SIG-M5 (cell line): ENCODE results near the gene HIF1A.
"Not testable (repeated sequence)": the region's sequence is repeated elsewhere in the genome, so short reads cannot be mapped to it uniquely, and the experiment has no call there.

Source experiments
- DNase-seq: peaks from one replicate; lab custom pipeline; 2025; lab: John Stamatoyannopoulos, UW

The HIF1A gene

DNA sequence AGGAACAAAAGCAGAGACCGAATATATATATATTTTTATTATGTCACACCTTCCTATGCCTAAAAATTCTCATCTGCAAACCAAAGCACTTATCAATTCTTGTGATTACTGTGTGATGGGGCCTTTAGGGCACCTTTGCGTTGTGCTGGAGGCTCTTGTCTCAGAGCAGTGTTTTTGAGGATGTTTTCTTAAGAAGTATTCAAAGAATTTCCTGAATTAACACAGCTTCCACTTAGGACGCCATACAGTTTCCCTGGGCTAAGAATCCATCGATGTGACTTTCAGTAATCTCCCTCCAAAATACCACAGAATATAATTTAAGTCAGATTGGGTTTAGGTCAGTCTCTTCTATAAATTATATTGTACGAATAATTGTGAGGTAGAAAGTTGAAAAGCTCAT, 22.0 kb upstream of the HIF1A start:
- DNase-seq = no peak

GRCh38 chr14:61675291-61675690, 20.0 kb upstream of the HIF1A start:
- no peak for DNase-seq

DNA sequence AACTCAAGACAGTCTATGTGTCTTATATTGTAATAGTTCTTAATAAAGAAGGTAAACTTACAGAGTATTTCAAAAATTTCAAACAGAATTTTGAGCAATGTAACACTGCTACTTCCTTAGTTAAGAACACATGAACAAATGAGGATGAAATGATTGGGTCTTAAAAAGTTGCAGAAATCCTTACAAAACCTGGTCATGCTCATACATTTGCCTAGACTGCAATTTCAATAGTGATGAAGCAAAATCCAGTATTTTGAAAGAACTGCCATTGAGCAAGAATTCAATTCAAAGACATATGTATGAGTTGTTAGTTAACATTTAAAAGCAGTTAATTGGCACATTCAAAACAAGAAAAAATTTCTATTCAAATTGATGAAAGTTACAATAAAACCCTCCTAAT, 17.8 kb upstream of the HIF1A start:
- DNase-seq = no peak

GRCh38 chr14:61678975-61679374, 16.3 kb upstream of the HIF1A start:
- DNase-seq = no peak

DNA sequence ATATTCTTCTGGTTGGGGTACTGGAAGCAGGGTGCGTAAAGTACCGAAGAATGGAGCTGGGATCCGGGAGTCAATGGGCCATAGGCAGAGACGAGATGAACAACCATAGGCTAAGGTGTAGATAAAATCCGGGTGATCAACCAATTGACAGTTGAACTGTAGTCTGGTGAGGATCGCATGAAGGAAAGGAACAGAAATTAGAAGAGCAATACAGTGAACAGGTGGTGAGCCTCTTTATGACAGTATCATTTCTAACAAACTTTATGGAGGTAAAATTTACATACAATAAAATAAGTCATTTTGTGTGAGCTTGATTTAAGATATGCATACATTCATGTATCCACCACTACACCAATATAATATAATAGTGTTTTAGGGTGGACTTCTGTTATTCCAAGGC, 13.9 kb upstream of the HIF1A start:
- no peak for DNase-seq

- DNase-seq = no peak
Observed at GRCh38 chr14:61683108-61683507, 12.2 kb upstream of the HIF1A start.

- DNase-seq = no peak
Observed at GRCh38 chr14:61690039-61690438, 5.3 kb upstream of the HIF1A start.

DNA sequence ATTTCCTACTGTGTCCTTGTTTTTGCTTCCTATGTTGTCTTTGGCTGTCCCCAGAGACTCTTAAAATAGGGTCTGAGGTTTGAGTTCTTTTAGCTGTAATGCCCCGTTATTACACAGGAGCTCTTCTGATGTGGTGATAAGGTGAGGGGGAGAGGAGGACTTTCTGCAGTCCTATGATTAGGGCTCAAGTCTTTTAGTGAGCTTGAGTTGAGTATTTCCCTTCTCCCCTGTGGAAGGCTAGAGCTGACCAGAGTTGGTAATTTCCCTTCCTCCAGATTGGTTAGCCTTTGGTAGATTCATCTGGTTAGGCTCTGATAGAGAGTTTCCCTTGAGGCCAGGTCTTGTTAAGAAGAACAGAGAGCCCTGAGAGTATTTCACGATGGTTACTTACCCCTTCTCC, 4.3 kb upstream of the HIF1A start:
- DNase-seq = no peak

DNA sequence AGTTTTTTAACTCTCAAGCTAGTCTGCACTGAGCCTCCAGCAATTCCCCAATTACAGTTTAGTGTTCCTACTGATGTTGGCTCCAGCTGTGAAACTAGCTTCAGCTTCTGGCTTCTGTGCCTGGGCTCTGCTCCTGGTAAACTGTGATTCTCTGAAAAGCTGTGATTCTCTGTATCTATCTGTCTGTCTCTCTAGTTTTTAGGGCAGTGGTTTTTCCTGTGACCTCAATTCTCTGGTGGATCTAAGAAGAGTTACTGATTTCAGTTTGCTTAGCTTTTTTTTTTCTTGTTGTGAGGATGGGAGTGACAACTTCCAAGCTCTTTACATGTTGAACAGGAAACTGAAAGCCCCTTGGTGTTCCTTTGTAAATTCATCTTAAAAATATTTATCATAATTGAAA, 3.8 kb upstream of the HIF1A start:
- DNase-seq = no peak

DNA sequence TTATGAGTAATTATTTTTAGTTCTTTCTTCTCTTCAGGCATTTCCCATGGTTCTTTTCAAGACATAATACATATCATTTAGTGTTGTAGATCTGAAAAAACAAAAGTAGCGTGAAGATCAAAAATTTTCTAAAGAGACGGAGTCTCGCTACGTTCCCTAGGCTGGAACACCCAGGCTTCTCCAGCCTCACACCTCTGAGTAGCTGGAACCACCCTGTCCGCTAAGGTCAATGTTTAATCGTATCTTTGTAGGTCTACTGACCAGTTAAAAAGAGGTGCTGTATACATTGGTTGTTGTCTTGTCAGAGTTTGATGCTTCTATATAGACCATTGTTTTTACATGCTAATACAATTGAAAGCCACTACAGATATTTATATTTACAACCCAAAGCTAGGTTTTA, 1.3 kb upstream of the HIF1A start:
- DNase-seq = no peak

- DNase-seq = no peak
Observed at GRCh38 chr14:61695695-61696527, 598 bp downstream of the HIF1A start.

GRCh38 chr14:61696753-61697318, 1.5 kb downstream of the HIF1A start:
- no peak for DNase-seq

DNA sequence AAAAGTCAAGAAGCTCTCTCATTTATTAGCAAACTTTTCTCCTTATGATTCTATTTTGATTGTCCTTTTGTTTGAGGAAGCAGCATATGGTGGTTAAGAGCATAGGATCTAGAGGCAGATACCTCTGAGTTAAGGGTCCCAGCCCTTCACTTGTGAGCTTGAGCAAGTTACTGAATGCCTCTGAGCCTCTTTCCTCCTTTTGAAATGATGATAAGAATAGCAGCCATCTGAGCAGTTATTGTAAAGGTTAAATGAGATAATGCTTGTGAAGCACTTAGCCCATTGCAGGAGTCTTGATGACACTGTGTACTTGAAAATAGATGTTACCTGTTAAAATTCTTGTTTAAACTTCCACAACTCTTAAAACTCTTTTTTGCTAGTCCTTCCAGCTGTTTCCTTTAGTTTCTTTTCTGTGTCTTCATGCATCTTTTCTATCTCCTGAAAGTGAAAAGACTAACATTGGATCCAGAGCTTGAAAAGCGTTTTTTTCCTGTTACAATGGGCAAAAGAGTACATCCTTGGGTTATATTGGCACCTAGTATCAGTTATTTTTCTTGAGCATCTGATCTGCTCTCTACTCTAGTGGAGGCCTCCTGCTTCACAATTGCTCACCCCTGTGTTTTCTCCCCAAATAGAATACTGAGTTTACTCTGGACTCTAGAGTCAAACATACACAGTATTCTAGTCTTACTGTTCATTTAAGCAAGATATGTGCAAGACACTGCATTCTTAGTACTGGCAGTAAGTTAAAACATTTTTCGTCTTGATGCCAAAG, 3.1 kb downstream of the HIF1A start:
- no peak for DNase-seq

- no peak for DNase-seq
Observed at GRCh38 chr14:61699027-61699426, 3.7 kb downstream of the HIF1A start.

- no peak for DNase-seq
Observed at GRCh38 chr14:61700104-61700886, 5.0 kb downstream of the HIF1A start.

- DNase-seq = no peak
Observed at GRCh38 chr14:61701946-61702345, 6.6 kb downstream of the HIF1A start.

DNA sequence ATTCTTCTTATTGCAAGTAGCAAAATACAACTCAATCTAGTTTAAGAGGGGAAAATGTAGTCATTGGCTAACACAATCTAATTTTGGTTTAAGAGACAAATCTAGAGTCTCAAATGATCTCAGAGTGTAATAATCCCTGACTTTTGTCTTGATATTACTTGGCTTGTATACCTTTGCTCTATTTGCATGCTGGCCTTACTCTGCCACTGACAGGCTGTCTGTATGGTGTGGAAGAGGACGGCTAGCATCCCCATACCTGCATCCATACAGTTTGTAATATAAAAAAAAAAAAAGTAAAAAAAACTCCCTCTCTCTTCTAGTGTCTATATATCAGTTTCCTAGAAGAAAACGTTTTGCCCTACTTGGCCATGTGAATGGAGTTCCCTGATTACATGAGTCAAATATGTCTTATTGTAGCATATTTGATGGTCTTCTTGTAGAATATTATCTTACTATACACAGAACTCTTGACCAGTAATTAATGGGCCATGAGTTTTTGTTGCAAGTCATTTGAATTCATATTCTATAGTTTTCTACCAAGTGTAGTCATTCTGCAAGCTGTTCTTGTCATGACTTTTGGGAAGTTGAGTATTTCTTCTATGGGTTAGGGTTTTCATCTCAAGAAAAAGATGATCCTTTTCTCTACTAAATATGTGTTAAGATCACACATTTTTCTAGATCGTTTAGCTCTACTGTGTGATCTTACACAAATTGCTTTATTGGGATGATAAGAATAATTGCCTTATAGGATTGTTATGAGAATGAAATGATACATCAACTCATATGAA, 8.2 kb downstream of the HIF1A start:
- DNase-seq = no peak

DNA sequence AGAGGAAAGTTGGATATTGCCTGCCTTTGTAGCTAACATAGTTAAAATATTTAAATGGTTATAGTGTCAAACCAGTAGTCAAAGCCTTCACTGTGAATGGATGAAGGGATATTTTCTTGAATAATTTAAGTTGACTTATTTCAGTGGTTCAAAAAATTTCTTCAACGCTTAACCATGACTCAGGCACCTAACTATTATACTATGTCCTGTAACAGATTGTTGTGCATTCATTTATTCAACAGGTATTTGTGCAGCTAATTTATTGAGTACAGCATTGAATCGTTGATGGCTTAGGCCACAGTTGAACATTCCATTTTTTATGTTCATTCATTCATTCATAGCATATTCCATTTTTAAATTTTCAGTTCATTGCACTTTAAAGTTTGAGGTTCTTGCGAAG, 9.2 kb downstream of the HIF1A start:
- DNase-seq = no peak

DNA sequence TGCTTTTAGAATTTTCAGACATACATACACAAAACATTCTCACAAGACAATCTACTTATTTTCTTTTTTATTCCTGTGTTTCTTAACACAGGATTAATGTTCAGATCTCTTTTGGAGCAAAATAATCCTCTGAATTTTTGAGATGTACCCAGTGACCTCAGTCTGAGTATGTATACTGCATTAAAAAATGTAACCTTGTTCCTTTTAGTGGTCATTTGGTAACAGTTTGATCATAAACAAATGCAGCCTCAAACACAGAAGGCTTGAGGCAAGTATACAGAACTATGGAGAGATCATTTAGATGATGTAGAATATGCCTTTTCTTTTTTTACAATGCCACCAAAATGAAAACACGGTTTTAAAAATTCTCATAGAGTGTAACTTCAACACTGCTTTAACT, 9.7 kb downstream of the HIF1A start:
- no peak for DNase-seq

- DNase-seq = no peak
Observed at GRCh38 chr14:61706096-61706690, 10.9 kb downstream of the HIF1A start.

DNA sequence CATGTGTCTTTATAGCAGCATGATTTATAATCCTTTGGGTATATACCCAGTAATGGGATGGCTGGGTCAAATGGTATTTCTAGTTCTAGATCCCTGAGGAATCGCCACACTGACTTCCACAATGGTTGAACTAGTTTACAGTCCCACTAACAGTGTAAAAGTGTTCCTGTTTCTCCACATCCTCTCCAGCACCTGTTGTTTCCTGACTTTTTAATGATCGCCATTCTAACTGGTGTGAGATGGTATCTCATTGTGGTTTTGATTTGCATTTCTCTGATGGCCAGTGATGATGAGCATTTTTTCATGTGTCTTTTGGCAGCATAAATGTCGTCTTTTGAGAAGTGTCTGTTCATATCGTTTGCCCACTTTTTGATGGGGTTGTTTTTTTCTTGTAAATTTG, 12.5 kb downstream of the HIF1A start:
- DNase-seq = not testable (repeated sequence)
